ENCODE measurements around the gene TNS1. TPM values are rescaled to one million over a fixed set of nuclear protein-coding genes. Genes with fewer than 3 reads are reported as not detected.

TNS1 gene
- total RNA-seq, 1 donor from 2014 or later, result 0.91 TPM

DNA sequence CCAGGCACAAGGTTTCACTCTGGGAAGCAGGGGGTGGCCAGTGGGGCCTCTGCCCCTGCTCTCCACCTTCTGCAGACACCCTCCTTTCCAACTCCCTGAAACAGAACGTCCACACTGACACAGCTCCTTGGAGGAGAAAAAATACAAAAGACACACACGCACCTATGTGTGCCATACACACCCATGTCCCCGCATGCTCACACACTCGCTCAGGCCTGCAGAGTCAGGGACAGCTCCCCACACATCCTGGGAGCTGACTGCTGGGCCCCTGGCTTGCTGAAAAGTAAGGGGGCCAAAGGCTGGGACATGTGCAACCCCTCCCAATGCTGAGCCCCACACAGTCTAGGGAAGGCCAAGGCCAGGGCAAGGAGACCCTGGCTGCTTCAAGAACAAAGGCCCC, 200.5 kb downstream of the TNS1 start:
- intact Hi-C loops (cut with micrococcal nuclease), result no loop called here
- no peaks in the 10 kb centered on the region for H3K36me3 Mint-ChIP-seq (ENCODE audit: low read depth)
- DNase-seq (ENCODE audit: low spot score), result no peak

GRCh38 chr2:217801711-217802110, 201.1 kb downstream of the TNS1 start:
- H3K9me3 Mint-ChIP-seq, result peaks cover 6% of the 10 kb centered on the region
- H3K4me1 Mint-ChIP-seq (ENCODE audit: low read depth), result peaks cover 1% of the 10 kb centered on the region
- intact Hi-C loops (cut with micrococcal nuclease), result no loop called here
- no peak for DNase-seq (ENCODE audit: low spot score)
- no peak overlapping the region for H3K4me3 Mint-ChIP-seq (ENCODE audit: low read depth)
- H3K36me3 Mint-ChIP-seq (ENCODE audit: low read depth), result no peaks in the 10 kb centered on the region
- no peaks in the 10 kb centered on the region for H3K27me3 Mint-ChIP-seq (ENCODE audit: low read depth)
- H3K27ac Mint-ChIP-seq, result no peak overlapping the region

More for the DNA sequence above, 200.5 kb downstream of the TNS1 start:
- H3K27me3 Mint-ChIP-seq (ENCODE audit: low read depth), result no peaks in the 10 kb centered on the region
- H3K9me3 Mint-ChIP-seq, result peaks cover 6% of the 10 kb centered on the region
- no peak overlapping the region for H3K4me3 Mint-ChIP-seq (ENCODE audit: low read depth)
- H3K4me1 Mint-ChIP-seq (ENCODE audit: low read depth), result peaks cover 1% of the 10 kb centered on the region
- no peak overlapping the region for H3K27ac Mint-ChIP-seq

DNA sequence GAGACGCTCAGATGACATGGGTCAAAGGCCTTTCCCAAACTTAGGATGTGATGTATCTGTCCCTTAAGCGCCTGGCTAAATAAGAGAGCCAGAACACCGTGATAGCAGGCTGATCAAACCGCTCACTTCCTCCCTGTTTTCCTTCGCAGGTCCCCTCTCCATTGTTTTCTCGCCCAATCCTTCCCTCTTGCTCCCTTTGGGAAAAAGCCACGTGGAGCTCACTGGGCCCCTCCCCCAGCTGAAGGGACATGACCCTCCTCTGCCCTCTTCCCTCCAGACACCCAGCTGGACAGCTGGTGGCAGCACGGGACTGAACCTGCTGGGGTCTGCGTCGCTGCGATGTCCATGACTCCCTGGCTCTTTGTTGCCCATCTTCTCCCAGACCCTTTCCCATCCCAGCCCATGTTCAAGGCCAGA, 201.7 kb downstream of the TNS1 start:
- H3K27me3 Mint-ChIP-seq (ENCODE audit: low read depth), result no peaks in the 10 kb centered on the region
- H3K36me3 Mint-ChIP-seq (ENCODE audit: low read depth), result no peaks in the 10 kb centered on the region
- intact Hi-C loops (cut with micrococcal nuclease), result no loop called here
- H3K9me3 Mint-ChIP-seq, result peaks cover 6% of the 10 kb centered on the region
- no peak overlapping the region for H3K4me3 Mint-ChIP-seq (ENCODE audit: low read depth)
- peaks cover 1% of the 10 kb centered on the region for H3K4me1 Mint-ChIP-seq (ENCODE audit: low read depth)
- no peak for DNase-seq (ENCODE audit: low spot score)
- no peak overlapping the region for H3K27ac Mint-ChIP-seq

DNA sequence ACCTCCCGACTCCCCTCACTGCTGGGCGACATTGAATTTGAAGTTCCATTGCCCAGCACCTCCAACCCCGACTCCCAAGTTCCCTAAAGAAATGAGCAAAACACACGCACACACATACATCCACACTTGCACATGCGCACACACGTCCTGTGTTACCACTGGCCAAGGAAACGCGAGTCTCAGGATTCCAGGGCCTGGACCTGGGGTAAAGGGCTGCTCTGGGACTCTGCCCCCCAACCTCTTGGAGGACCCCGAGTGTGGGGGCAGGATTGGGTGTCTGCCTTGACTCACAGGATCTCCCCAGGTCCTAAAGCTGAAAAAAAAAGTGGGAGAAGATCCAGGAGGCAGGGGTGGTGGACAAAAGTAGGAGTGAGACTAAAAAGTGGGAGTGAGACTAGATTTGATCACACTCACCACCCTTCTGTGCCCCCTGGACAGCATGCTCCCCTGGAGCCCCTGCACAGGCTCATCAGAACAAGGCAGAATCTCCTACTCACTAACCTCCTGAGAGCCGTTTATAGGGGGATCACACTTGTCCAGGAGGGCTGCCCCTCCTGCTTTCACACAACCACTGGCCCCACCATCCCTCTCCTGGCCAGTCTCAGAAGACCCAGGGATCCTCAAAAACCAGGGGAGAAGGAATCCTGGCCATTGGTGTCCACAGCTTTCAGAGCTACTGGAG, 202.2 kb downstream of the TNS1 start:
- no peak for DNase-seq (ENCODE audit: low spot score)
- no peaks in the 10 kb centered on the region for H3K36me3 Mint-ChIP-seq (ENCODE audit: low read depth)
- no peak overlapping the region for H3K27ac Mint-ChIP-seq
- peaks cover 3% of the 10 kb centered on the region for H3K9me3 Mint-ChIP-seq
- H3K27me3 Mint-ChIP-seq (ENCODE audit: low read depth), result no peaks in the 10 kb centered on the region
- H3K4me3 Mint-ChIP-seq (ENCODE audit: low read depth), result no peak overlapping the region
- H3K4me1 Mint-ChIP-seq (ENCODE audit: low read depth), result peaks cover 1% of the 10 kb centered on the region
- intact Hi-C loops (cut with micrococcal nuclease), result no loop called here

- H3K4me3 Mint-ChIP-seq (ENCODE audit: low read depth), result no peak overlapping the region
- H3K27ac Mint-ChIP-seq, result no peak overlapping the region
- no peaks in the 10 kb centered on the region for H3K9me3 Mint-ChIP-seq
- no peaks in the 10 kb centered on the region for H3K36me3 Mint-ChIP-seq (ENCODE audit: low read depth)
- intact Hi-C loops (cut with micrococcal nuclease), result no loop called here
- H3K27me3 Mint-ChIP-seq (ENCODE audit: low read depth), result no peaks in the 10 kb centered on the region
- peaks cover 1% of the 10 kb centered on the region for H3K4me1 Mint-ChIP-seq (ENCODE audit: low read depth)
- no peak for DNase-seq (ENCODE audit: low spot score)
Observed at GRCh38 chr2:217799563-217800432, 203.0 kb downstream of the TNS1 start.

DNA sequence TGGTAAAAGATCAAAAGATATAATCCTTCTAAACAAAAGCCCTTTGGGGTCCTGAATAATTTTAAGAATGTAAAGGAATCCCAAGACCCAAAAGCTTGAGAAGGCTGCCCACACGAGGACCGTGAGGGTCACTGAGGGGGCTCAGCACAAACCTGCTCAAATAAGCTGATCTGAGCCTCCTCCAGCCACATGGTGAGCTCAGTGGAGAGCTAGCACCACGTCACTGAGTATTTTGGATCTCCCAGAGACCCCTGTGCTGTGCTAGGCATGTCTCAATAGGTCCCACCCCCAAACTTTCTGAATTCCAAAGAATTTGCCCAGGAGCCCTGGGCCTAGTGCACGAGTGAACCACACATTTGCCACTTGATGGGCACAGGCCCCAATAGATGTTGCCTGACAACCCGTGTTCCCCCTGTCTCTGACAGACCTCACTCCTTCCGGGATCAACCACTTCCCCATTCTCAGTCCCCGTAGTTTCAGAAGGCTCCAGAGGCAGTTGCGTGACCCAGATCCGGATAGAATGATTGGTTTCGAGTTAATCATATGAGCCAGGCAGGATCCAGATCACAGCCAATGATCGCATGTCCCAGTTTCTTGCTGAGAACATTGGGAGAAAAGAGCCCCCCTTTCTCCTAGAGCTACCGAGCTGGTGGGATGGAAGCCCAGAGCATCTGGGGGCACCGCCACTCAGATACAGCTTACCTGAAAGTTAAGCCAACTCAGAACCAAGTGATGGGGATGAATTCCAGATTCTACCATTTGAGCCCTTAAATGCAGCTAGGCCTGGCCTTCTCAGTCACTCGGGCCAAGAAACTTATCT, 203.8 kb downstream of the TNS1 start:
- Mint-ChIP-seq H3K27ac (no peak overlapping the region), H3K4me3 (ENCODE audit: low read depth) (no peak overlapping the region), H3K9me3 (no peaks in the 10 kb centered on the region), H3K36me3 (ENCODE audit: low read depth) (no peaks in the 10 kb centered on the region), H3K27me3 (ENCODE audit: low read depth) (no peaks in the 10 kb centered on the region), H3K4me1 (ENCODE audit: low read depth) (peaks cover 1% of the 10 kb centered on the region)
- intact Hi-C loops (cut with micrococcal nuclease), result no loop called here
- DNase-seq (ENCODE audit: low spot score), result no peak

DNA sequence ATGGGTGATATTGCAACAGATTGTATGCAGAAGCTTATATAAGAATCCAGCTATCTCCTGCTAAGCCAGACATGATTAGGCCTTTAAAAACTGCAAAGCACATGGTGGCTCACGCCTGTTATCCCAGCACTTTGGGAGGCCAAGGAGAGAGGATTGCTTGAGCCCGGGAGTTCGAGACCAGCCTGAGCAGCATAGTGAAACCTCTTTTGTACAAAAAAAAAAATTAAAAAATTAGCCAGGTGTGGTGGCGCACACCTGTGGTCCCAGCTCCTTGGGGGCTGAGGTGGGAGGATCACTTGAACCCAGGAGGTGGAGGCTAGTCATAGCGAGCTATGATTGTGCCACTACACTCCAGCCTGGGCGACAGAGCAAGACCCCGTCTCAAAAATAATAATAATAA, 204.6 kb downstream of the TNS1 start:
- H3K9me3 Mint-ChIP-seq, result no peaks in the 10 kb centered on the region
- H3K27me3 Mint-ChIP-seq (ENCODE audit: low read depth), result no peaks in the 10 kb centered on the region

GRCh38 chr2:217797661-217798069, 205.1 kb downstream of the TNS1 start:
- no peaks in the 10 kb centered on the region for H3K27me3 Mint-ChIP-seq (ENCODE audit: low read depth)
- H3K4me3 Mint-ChIP-seq (ENCODE audit: low read depth), result no peak overlapping the region
- no peaks in the 10 kb centered on the region for H3K36me3 Mint-ChIP-seq (ENCODE audit: low read depth)
- peaks cover 1% of the 10 kb centered on the region for H3K4me1 Mint-ChIP-seq (ENCODE audit: low read depth)
- DNase-seq (ENCODE audit: low spot score), result no peak
- no peaks in the 10 kb centered on the region for H3K9me3 Mint-ChIP-seq
- no peak overlapping the region for H3K27ac Mint-ChIP-seq
- intact Hi-C loops (cut with micrococcal nuclease), result no loop called here

More for the DNA sequence above, 204.6 kb downstream of the TNS1 start:
- H3K36me3 Mint-ChIP-seq (ENCODE audit: low read depth), result no peaks in the 10 kb centered on the region
- DNase-seq (ENCODE audit: low spot score), result no peak
- H3K4me3 Mint-ChIP-seq (ENCODE audit: low read depth), result no peak overlapping the region
- H3K27ac Mint-ChIP-seq, result no peak overlapping the region
- intact Hi-C loops (cut with micrococcal nuclease), result no loop called here
- peaks cover 1% of the 10 kb centered on the region for H3K4me1 Mint-ChIP-seq (ENCODE audit: low read depth)

GRCh38 chr2:217797165-217797564, 205.6 kb downstream of the TNS1 start:
- intact Hi-C loops (cut with micrococcal nuclease), result no loop called here
- no peaks in the 10 kb centered on the region for H3K36me3 Mint-ChIP-seq (ENCODE audit: low read depth)
- no peak overlapping the region for H3K27ac Mint-ChIP-seq

DNA sequence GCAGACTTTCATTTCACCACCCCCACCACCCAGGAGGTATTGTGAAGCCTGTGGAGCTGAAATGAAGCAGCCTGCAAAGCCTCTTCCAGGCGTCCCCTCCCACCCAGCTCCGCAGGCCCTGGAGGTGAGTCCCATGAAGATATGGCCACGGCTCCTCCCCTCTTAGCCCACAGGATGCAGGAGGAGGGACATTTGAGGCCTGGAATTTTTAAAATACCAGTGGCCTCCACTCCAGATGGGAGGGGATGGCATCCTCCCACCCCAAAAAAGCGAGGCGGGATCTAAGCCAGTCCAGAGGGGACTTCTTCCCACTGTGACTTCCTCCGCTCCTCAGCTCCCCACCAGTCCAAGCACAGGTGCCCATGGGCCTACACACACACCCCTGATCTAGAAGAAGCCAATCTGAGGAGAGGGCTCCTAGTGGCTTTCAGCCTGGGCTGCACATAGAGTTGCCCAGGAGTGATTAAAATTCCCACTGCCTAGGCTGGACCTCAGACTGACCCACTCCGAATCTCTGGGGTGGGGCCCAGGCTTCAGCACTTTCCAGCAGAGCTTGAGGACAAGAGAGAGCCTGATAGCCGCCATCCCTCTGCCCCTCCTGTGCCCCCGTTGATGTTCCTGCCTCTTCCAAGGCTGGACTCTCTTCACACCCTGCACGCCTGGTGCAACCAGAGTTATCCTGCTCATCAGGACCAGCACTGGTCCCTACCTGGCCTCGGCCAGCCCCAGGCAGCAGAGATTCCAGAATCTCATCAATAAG, 206.9 kb downstream of the TNS1 start:
- Mint-ChIP-seq H3K4me3 (ENCODE audit: low read depth) (no peak overlapping the region), H3K27ac (no peak overlapping the region), H3K4me1 (ENCODE audit: low read depth) (peaks cover 1% of the 10 kb centered on the region), H3K9me3 (no peaks in the 10 kb centered on the region), H3K27me3 (ENCODE audit: low read depth) (no peaks in the 10 kb centered on the region), H3K36me3 (ENCODE audit: low read depth) (no peaks in the 10 kb centered on the region)
- no peak for DNase-seq (ENCODE audit: low spot score)
- intact Hi-C loops (cut with micrococcal nuclease), result no loop called here

More at GRCh38 chr2:217797165-217797564, 205.6 kb downstream of the TNS1 start:
- no peaks in the 10 kb centered on the region for H3K9me3 Mint-ChIP-seq
- H3K27me3 Mint-ChIP-seq (ENCODE audit: low read depth), result no peaks in the 10 kb centered on the region
- no peak overlapping the region for H3K4me3 Mint-ChIP-seq (ENCODE audit: low read depth)
- no peak for DNase-seq (ENCODE audit: low spot score)
- peaks cover 1% of the 10 kb centered on the region for H3K4me1 Mint-ChIP-seq (ENCODE audit: low read depth)

GRCh38 chr2:217795067-217795466, 207.7 kb downstream of the TNS1 start:
- Mint-ChIP-seq H3K27ac (no peak overlapping the region), H3K4me1 (ENCODE audit: low read depth) (peaks cover 8% of the 10 kb centered on the region), H3K27me3 (ENCODE audit: low read depth) (no peaks in the 10 kb centered on the region)

More at GRCh38 chr2:217795067-217795466, 207.7 kb downstream of the TNS1 start:
- Mint-ChIP-seq H3K9me3 (no peaks in the 10 kb centered on the region), H3K4me3 (ENCODE audit: low read depth) (no peak overlapping the region), H3K36me3 (ENCODE audit: low read depth) (no peaks in the 10 kb centered on the region)
- no peak for DNase-seq (ENCODE audit: low spot score)
- intact Hi-C loops (cut with micrococcal nuclease), result no loop called here
